ENCODE data around the gene OR7G1.
"Not testable (repeated sequence)": the region's sequence is repeated elsewhere in the genome, so short reads cannot be mapped to it uniquely, and the experiment has no call there.

Gene OR7G1

GRCh38 chr19:9076901-9077300, 38.7 kb downstream of the OR7G1 start:
- DNase-seq = no peak

- DNase-seq = no peak
These were observed 40.3 kb downstream of the OR7G1 start for GRCh38 chr19:9075064-9075949.

- DNase-seq = no peak
These were observed 41.8 kb downstream of the OR7G1 start for GRCh38 chr19:9073806-9074205.

- DNase-seq = not testable (repeated sequence)
These were observed 43.8 kb downstream of the OR7G1 start for GRCh38 chr19:9071720-9072119.

- DNase-seq = no peak
These were observed 45.5 kb downstream of the OR7G1 start for GRCh38 chr19:9070066-9070465.

GRCh38 chr19:9065457-9066014, 50.0 kb downstream of the OR7G1 start:
- DNase-seq = no peak

All from activated CD4-positive, CD25-positive, alpha-beta regulatory T cell (primary cell).